Embryonic facial prominence (tissue), 1 donor: Measurements from ENCODE around the gene DBET.
"Not testable (repeated sequence)": the region's sequence is repeated elsewhere in the genome, so short reads cannot be mapped to it uniquely, and the experiment has no call there.

ENCODE experiments used
- DNase-seq: peaks from one replicate; pipeline ENCODE4 v3.0.0-alpha.2; 2016; ENCODE audit errors: extremely low spot score

DBET gene

GRCh38 chr4:190064342-190064741 lies at the start of gene DBET:
Gene DBET, plus strand, starts transcription at chr4:190064502.
- DNase-seq, result not testable (repeated sequence)

DNA sequence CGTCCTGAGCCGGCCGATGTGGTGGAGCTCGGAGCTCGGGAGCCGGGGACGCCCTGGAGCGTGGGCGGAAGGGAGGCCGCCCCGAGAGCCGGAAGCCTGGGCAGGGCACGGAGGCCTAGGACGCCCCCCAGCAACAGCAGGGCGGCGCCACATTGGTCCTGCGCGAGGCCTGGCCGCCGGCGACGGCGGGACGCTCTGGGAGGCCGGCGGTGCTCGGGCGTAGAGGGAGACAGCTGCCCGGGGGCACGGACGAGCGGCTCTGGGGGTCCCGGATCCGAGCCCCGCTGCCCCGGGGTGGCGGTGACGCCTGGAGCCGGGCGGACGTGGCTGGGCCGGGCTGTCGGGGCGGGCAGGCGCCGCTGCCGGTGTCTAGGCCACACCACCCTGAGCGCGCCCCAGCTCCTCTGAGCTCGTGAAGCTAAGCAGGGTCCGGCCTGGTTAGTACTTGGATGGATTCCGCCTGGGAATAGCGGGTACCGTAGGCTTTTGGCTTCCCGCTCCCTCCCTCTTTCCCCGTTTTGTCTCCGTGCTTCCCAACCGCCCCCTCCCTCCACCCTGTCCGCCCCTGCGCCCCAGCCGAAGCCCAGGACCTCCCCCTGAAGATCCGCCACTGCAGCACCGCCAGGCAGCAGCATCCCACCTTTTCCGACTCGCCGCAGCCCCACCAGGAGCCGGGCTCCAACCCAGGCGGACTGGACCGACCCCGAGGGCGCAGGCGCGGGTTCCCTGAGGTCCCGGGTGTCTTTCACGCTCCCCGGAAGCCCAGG lies 49.3 kb upstream of the DBET start:
- DNase-seq, result no peak

GRCh38 chr4:190015538-190016368 lies 48.5 kb upstream of the DBET start:
- DNase-seq, result no peak

GRCh38 chr4:190016369-190017289 lies 47.7 kb upstream of the DBET start:
- DNase-seq, result no peak

- no peak for DNase-seq
These were observed 46.7 kb upstream of the DBET start for GRCh38 chr4:190017357-190018200.

DNA sequence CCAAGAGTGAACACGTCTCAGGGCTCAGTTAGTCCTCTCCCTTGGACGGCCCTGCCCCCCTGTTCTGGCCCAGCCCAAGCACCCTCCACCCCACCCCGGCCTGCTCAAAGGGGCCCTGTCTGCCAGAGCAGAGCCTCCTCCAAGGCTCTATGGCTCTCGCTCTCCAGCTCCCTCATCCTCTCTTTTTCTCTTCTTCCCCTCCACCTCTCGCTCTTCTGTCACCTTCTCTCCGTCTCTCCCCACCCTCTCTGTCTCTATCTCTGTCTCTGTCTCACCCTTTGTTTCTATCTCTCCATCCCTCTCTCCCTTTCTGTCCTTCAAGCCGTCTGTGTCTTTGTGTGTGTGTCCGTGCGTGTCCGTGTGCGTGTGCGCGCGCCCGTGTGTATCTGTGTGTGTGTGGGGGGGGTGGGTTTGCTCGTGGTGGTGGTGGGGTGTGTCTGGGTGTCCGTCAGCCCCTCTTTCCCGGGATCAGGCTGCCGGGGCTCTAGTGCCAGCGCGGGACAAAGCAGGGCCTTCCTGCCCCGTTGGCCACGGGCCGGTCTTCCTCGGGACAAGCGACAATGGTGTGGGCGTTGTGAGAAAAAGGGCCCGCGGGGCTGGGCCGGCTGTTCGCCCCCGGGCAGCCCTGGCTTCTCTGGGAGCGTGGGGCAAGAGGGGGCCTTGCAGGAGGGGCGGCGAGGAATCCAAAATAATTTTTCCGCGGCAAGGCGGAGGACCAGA lies 45.9 kb upstream of the DBET start:
- DNase-seq, result no peak

DNA sequence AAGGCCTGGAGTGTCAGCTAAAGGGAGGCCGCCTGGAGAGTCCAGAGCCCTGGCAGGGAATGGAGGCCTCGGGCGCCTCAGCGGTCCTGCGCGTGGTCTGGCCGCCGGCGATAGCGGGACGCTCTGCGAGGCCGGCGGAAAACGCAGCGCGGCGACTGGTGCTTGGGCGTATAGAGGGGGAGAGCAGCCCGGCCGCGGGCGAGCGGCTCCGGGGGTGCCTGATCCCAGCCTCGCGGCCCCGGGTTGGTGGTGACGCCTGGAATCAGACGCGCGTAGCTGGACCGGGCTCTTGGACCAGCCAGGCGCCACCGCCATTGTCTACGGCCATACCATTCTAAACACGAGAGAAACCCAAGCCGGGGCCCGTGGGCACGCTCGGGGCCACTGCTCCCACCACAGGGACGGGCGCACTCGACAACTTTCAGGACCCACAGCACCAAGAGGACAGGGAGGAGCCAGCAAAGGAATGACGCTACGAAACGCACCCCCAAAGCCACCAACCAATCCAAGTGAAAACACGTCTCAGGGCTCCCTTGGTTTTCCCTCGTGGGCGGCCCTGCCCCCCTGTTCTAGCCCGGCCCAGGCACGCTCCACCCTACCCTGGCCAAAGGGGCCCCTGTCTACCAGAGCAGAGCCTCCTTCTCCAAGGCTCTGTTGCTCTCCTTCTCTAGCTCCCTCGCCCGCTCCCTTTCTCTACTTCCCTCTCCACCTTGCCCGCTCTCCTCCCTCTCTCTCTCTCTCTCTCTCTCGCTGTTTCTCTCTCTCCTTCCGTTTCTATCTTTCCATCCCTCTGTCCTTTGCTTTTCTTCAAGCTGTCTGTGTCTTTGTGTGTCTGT lies 45.1 kb upstream of the DBET start:
- DNase-seq, result no peak

DNA sequence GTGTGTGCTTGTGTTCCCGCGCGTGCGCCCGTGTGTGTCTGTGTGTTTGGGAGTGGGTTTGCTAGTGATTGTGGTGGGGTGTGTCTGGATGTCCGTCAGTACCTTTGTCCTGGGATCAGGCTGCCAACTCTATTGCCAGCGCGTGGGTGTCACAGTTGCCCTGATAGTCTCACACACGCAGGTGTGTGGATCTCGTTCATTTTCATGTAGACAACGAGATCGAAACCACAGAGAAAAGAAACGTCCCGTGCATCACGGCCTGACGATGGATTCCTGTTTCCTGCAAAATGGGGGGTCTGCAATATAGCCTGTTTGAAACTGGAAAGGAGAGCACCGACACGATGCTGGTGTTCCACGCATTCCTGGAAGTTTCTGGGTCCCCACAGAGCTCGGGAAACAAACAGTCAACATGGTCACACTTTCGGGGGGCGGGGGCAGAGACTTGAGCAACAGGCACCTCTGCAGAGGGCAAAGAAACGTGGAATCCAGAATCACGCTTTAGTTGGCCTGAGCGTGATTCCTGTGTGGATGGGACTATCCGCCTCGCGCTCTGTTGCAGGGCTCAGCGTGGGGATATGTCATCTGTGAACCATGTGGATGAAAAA lies 44.3 kb upstream of the DBET start:
- not testable (repeated sequence) for DNase-seq

DNA sequence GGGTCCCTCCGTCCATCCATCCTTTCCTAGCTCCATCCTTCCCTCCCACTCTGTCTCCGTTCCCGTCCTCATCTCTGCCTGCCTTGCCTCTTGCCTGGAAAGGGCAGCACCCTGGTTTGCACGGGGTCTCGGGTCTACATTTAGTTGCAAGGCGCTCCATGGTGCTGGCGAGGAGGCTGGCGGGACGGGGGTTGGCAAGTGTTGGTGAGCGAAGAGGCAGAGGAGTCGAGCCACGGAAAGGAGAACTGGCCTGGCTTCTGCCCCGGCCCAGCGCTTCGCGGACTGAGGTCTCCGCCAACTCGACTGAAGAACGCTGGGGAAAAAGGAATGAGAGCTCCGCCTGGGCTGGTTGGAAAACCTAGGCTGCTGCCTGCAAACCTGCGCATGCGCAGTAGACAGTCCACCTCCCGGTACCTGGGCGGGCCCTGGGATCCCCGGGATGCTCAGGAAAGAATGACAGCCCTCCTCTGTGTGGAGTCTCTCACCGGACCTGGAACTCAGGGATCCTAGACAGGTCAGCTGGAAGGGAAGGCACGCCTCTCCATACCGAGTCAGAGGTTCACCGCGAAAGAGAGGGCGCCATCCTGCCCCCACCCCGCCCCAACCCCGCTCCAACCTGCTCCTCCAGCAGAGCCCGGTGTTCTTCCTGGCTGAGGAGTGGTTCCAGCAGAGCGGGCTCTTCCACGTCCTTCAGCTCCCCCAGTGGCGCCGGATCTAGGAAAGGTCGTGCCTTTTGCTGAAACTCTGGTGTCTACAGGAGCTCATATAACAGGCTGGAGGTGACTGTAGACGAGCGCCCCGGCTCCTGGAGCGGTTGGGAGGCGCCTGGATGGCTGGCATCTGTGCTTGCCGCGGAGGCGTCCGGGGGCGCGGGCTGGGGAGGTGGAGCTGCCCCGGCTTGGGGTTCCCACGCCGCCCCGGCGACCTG lies 43.2 kb upstream of the DBET start:
- no peak for DNase-seq

- DNase-seq, result not testable (repeated sequence)
These were observed 42.3 kb upstream of the DBET start for GRCh38 chr4:190021973-190022372.

DNA sequence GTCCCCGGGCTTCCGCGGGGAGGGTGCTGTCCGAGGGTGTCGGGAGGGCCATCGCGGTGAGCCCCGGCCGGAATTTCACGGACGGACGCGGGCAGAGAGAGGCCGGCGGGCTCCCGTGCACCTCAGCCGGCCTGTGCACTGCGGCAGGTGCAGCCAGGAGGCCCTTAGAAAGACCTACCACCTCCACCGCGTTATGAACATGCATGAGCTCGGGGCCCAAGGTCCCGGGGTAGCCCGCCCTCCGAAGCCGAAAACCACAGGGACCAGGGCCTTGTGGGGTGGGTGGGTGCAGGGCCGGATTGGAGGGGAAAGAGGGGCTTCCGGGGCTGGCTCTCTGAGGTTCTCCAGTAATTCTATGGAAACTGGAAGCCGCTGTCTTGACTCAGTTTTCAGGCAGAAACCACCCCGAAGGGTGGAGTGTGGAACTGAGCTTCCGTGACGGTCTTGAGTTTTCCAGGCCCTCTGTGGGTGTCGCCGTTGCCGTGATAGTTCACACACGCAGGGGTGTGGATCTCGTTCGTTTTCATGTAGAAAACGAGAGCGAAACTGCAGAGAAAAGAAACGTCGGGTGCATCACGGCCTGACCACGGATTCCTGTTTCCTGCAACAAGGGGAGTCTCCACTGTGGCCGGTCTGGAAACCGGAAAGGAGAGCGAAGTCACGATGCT lies 41.6 kb upstream of the DBET start:
- DNase-seq, result not testable (repeated sequence)

DNA sequence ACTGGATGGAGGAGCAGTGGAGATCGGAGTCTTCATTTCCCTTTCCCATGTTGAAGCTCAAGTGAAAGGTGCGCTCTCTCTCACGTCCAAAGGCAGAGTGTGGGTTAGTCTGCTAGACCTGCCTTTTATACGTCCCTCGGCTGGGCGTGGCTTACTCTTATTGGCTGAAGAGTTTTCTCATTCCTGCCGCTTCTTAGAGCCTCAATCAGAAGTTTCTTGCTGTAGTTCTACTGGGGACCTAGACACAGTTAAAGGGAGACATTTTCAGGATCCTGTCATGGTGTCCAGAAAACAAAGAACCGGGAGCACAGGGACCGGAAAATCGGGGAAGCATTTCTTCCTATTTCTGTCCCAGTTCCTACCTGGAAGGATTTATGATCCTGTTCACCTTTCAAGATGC lies 37.1 kb upstream of the DBET start, which contains the start of gene FRG2:
Gene FRG2 (minus strand): TSS at position 101 of the 400 bp plus-strand sequence. CDS start 52 bp downstream, at position 49.
- DNase-seq, result not testable (repeated sequence)

GRCh38 chr4:190031264-190031663 lies 33.0 kb upstream of the DBET start:
- DNase-seq, result not testable (repeated sequence)

- not testable (repeated sequence) for DNase-seq
These were observed 26.5 kb upstream of the DBET start for GRCh38 chr4:190037704-190038388.

DNA sequence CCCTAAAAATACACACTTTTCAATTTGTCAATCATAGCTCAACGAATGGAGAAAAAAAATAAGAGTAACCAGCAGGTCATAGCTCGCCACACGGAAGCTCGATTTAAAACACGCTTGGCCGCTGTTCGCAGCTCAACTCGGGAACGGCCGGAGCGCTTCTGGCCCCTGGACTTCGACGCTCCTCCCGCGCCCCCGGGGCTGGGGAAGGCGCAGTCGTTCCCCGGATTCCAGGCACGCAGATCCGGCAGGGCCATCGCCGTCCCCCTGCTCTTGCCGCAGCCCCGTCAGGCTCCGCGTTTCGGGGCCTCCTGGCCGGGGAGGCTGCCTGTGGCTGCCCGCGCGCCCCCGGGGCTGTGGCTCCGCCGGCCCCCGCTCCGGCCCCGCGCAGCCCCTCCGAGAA lies 23.4 kb upstream of the DBET start:
- DNase-seq, result not testable (repeated sequence)

GRCh38 chr4:190047627-190048026 lies 16.7 kb upstream of the DBET start:
- not testable (repeated sequence) for DNase-seq
